Measurements from ENCODE around the gene RPP30.

DNA sequence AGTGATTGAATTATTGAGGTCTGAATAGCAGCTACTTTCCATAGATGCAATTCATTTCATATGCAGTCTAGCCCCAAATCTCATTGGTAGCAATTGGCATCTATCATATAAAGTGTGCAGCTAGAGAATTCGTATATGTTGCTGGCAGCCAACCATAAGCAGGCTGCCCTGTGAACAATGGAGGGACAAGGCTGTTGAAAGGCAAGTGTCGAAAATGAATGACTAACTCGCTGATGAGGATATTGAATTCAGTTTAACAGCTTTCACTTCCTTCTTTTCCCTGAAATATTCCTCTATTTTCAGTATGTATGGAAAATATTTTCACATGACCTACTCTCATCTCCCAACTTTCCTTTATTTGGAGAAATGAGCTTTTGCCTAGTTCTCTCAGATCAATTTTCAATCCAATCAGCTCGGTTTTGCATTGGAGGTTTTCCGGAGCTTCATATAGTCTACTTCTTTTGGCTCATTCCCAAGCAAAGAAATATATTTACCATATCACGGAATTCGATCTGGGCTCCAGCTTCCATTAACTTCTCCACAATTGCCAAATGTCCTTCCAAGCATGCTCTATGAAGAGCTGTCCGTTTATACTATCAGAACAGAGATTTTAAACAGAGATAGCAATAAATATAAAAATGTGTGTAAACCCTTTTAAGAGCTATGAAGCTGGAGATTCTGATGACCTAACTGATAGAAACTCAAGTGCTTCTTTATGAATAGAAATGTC lies 45.6 kb downstream of the RPP30 start:
- TF ChIP-seq, protein P1, sequence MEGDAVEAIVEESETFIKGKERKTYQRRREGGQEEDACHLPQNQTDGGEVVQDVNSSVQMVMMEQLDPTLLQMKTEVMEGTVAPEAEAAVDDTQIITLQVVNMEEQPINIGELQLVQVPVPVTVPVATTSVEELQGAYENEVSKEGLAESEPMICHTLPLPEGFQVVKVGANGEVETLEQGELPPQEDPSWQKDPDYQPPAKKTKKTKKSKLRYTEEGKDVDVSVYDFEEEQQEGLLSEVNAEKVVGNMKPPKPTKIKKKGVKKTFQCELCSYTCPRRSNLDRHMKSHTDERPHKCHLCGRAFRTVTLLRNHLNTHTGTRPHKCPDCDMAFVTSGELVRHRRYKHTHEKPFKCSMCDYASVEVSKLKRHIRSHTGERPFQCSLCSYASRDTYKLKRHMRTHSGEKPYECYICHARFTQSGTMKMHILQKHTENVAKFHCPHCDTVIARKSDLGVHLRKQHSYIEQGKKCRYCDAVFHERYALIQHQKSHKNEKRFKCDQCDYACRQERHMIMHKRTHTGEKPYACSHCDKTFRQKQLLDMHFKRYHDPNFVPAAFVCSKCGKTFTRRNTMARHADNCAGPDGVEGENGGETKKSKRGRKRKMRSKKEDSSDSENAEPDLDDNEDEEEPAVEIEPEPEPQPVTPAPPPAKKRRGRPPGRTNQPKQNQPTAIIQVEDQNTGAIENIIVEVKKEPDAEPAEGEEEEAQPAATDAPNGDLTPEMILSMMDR (IDR thresholded peaks at IDR 0.05; ENCODE audit: low read length) = no peak
- TF ChIP-seq EZH2 (IDR thresholded peaks at IDR 0.05; ENCODE audit: borderline replicate concordance, low read length) = no peak
